GM19455 (cell line): Measurements from ENCODE around the gene ARNT2.
"Not testable (repeated sequence)": the region's sequence is repeated elsewhere in the genome, so short reads cannot be mapped to it uniquely, and the experiment has no call there.

ENCODE experiments used
- ATAC-seq: cut with Tn5 transposase; IDR thresholded peaks from one replicate; pipeline ENCODE4 v1.9.1; 2021; ENCODE audit not compliant: unreplicated experiment

ARNT2 gene

DNA sequence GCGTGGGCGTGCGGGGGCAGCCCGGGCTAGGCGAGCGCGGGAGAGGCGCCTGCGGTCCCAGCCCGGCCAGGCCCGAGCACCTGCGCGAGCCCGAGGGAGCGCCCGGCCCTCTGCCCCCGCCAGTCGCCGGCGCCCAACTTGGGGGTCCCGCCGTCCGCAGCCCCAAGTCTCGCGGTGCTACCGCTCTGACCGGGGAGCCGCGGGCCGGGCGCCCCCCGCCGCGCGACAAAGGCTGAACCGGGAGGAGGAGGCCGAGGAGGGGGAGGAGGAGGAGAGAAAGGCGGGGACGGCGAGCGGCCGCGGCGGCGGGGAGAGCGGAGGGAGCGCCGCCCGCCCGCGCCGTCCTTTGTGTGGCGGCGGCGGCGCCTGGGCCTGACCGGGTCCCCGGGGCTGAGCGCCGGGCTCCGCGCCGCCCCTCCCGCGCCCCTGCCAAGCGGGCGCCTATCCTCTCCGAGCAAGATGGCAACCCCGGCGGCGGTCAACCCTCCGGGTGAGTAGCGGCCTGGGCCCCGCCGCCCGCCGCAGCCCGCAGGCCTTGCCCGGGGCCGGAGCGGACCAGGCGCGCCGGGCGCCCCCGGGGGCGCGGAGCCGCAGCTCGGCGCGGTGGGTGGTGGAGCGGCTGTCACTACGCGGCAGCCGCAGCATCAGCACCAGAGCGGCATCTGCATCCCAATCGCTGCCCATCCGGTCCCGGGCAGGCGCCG lies at the start of gene ARNT2:
Gene ARNT2, plus strand, starts transcription at position 326 of the 704 bp plus-strand sequence. Its CDS starts 134 bp downstream, at position 460.
- ATAC-seq, result no peak

GRCh38 chr15:80367094-80367493 lies 37.1 kb upstream of the ARNT2 start:
- no peak for ATAC-seq

GRCh38 chr15:80367661-80368060 lies 36.5 kb upstream of the ARNT2 start:
- no peak for ATAC-seq

DNA sequence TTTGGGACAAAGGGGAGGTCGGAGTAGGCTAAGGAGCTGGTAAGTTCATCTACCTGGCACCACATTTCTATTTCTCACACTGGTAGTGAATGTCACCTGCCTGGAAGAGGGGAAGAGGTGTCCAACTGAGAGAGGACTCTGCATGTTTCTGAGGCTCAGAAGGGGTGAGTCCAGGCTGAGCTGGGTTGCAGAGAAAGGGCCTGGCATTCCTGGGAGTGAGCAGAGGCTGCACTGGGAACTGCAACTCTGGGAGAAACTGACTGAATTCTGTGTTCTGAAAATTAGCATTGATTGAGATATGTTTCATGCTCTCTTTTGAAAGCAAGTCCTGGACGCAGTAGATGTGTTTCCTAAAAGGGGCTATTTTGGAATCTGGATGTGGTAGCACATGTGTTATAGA lies 32.3 kb upstream of the ARNT2 start:
- no peak for ATAC-seq

- no peak for ATAC-seq
Measured at GRCh38 chr15:80374441-80374840, 29.7 kb upstream of the ARNT2 start.

- no peak for ATAC-seq
Measured at GRCh38 chr15:80375968-80376891, 28.0 kb upstream of the ARNT2 start.

GRCh38 chr15:80379693-80380092 lies 24.5 kb upstream of the ARNT2 start:
- ATAC-seq, result no peak

DNA sequence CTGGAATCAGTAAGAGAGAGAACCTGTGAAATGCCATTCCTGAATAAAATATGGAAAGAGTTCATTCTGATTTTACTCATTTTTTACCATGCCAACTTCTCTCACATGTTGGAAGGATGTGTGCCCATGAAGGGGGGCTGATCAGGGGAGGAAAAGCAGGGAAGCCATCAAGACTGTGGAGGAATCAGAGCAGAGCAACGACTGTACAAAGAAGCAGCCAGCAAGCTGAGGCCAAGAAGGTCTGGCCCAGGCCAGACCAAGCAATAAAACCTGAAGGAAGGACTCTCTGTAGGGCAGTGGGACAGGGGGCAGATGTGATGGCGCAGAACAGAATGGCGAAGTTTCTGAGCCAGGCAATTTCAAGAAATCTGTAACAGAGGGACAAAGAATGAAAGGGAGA lies 24.0 kb upstream of the ARNT2 start:
- ATAC-seq, result no peak

DNA sequence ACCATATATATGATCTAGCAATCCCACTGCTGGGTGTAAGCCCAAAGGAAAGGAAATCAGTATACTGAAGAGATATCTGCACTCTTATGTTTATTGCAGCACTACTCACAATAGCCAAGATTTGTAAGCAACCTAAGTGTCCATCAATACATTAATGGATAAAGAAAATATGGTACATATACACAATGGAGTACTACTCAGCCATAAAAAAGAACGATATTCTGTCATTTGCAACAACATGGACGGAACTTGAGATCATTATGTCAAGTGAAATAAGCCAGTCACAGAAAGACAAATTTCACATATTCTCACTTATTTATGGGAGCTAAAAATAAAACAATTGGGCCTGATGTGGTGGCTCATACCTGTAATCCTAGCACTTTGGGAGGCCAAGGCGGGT lies 21.9 kb upstream of the ARNT2 start:
- ATAC-seq, result no peak

- no peak for ATAC-seq
Measured at GRCh38 chr15:80384432-80384831, 19.8 kb upstream of the ARNT2 start.

- no peak for ATAC-seq
Measured at GRCh38 chr15:80386151-80386550, 18.0 kb upstream of the ARNT2 start.

GRCh38 chr15:80388326-80388725 lies 15.9 kb upstream of the ARNT2 start:
- ATAC-seq, result no peak

GRCh38 chr15:80389370-80389769 lies 14.8 kb upstream of the ARNT2 start:
- no peak for ATAC-seq

- ATAC-seq, result not testable (repeated sequence)
Measured at GRCh38 chr15:80390942-80391341, 13.2 kb upstream of the ARNT2 start.

DNA sequence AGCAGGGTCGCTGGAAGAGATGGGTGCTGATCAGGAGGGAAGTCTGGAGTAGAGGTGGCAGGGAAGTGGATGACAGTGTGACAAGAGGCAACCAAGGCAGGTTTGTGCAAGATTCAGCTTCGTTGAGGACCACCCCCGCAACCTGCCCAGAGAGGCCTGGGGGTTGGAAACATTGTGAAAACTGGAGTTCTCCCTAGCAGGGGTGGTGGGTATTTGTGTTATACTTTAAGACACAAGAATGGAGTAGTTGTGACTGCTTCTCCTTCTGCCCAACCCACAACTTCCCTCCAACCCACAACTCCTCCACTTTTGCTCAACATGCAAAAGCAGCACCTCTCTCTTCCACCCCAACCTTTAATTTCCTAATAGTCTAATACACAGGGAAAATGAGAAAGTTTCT lies 8.6 kb upstream of the ARNT2 start:
- no peak for ATAC-seq

DNA sequence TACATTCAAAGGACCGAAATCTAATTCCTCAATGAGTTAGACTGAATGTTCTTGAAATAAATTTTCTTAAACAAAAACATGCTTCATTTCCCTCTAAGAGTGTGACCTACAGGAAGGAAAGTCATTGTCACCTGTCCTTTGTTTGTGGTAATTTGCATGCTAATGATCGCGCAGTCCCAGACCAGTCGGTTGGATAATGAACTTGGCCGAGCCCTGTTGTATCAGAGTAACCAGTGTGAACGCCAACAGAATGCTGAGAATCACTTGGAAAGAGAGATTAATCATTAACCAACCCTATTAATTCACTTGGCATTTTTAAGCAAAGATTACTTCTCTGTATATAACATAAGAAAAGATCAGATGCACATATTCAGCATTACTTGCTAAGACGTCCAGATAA lies 8.1 kb upstream of the ARNT2 start:
- no peak for ATAC-seq

- ATAC-seq, result no peak
Measured at GRCh38 chr15:80399508-80399907, 4.7 kb upstream of the ARNT2 start.

GRCh38 chr15:80401456-80401855 lies 2.7 kb upstream of the ARNT2 start:
- ATAC-seq, result no peak

GRCh38 chr15:80402339-80402738 lies 1.8 kb upstream of the ARNT2 start:
- no peak for ATAC-seq

DNA sequence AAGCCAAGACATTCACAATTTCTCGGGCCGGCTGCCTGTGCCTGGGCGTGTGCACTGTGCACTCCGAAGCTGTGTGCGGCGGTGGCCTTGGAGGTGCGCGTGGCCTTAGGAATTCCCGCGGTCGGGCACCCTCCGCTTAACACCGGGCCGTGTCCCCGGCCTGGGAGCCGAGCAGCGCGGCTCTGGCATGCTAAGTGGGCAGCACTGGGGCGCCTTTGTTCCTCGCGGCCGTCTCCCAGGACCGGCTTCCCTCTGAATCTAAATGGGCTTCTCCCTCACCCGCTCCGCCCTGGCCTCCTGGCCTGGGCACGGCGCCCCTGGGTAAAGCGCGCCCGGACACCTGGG lies 498 bp upstream of the ARNT2 start:
- ATAC-seq, result no peak

GRCh38 chr15:80404761-80405553 lies 775 bp downstream of the ARNT2 start:
- no peak for ATAC-seq

GRCh38 chr15:80405554-80405850 lies 1.3 kb downstream of the ARNT2 start:
- no peak for ATAC-seq
